GM23338 (cell line): ENCODE data around the gene CEP89.
"Not testable (repeated sequence)": the region's sequence is repeated elsewhere in the genome, so short reads cannot be mapped to it uniquely, and the experiment has no call there.

Source experiments
- CREB1 ChIP-seq: fragments of 250-450 bp; sonication (Bioruptor Pico); IDR thresholded peaks from 2 replicates; pipeline ENCODE4 v1.5.0; 2020; ENCODE audit warnings: low read depth, mild to moderate bottlenecking, moderate library complexity
- CTCF ChIP-seq, 2 experiments: fragments of 200-600 bp in 1 of 2; sonication (generic) in 1 of 2; conservative IDR thresholded peaks; 2 replicates each; pipeline versions ENCODE4 v1.5.1 to v1.6.1; 2016 to 2017; ENCODE audit warnings: antibody characterized with exemption in 2 of 2, low read depth in 2 of 2, mild to moderate bottlenecking in 2 of 2, moderate library complexity in 1 of 2
- ETS1 ChIP-seq: IDR thresholded peaks from 2 replicates; pipeline ENCODE4 v1.6.1; 2016; ENCODE audit warnings: antibody characterized with exemption
- EZH2 ChIP-seq: fragments of 200-600 bp; sonication (generic); IDR thresholded peaks from one replicate; pipeline ENCODE4 v1.8.0; 2017; ENCODE audit warnings: antibody characterized with exemption, mild to moderate bottlenecking, low read depth; ENCODE audit not compliant: unreplicated experiment
- EZH2phosphoT487 ChIP-seq: fragments of 200-600 bp; sonication (generic); IDR thresholded peaks from one replicate; pipeline ENCODE4 v1.8.1; 2018; ENCODE audit warnings: antibody characterized with exemption; ENCODE audit not compliant: unreplicated experiment
- JUNB ChIP-seq: IDR thresholded peaks from one replicate; pipeline ENCODE4 v1.6.1; 2016; ENCODE audit warnings: antibody characterized with exemption; ENCODE audit not compliant: unreplicated experiment
- POLR2AphosphoS5 ChIP-seq: IDR thresholded peaks from 2 replicates; pipeline ENCODE4 v1.6.1; 2016; ENCODE audit warnings: antibody characterized with exemption, low read depth
- REST ChIP-seq: IDR thresholded peaks from one replicate; pipeline ENCODE4 v1.6.1; 2018; ENCODE audit warnings: antibody characterized with exemption; ENCODE audit not compliant: unreplicated experiment
- ZNF114 ChIP-seq: fragments of 250-450 bp; sonication (Bioruptor Pico); IDR thresholded peaks from 2 replicates; pipeline ENCODE4 v1.5.0; 2020; ENCODE audit warnings: mild to moderate bottlenecking, moderate library complexity
- ZNF331 ChIP-seq: fragments of 250-450 bp; sonication (Bioruptor Pico); IDR thresholded peaks from 2 replicates; pipeline ENCODE4 v1.5.0; 2020; ENCODE audit warnings: low read depth, mild to moderate bottlenecking, moderate library complexity
- ZNF462 ChIP-seq: fragments of 250-450 bp; sonication (Bioruptor Pico); IDR thresholded peaks from 2 replicates; pipeline ENCODE4 v1.5.0; 2020; ENCODE audit warnings: mild to moderate bottlenecking, moderate library complexity

GRCh38 chr19:32856818-32857217 is 114.9 kb downstream of the CEP89 start:
- TF ChIP-seq CTCF (conservative IDR thresholded peaks at IDR 0.05; ENCODE audit: low read depth in 2 of 2); REST; CREB1 (CRISPR knock-in tag); EZH2; EZH2phosphoT487; JUNB; ETS1; POLR2AphosphoS5; ZNF331 (CRISPR knock-in tag); ZNF114 (CRISPR knock-in tag); ZNF462 (CRISPR knock-in tag): not testable (repeated sequence)
